NT2/D1 (cell line): Measurements from ENCODE around the gene TUBA4A.
A peak's percentile ranks its signal among the peaks of the same experiment; 100 is the strongest.

Experiments used
- DNase-seq: peaks from one replicate; pipeline ENCODE4 v3.0.0-alpha.2; 2011; ENCODE audit warnings: low read depth, low spot score
- H3K27me3 ChIP-seq: 2 replicates; pipeline ENCODE4 v1.6.0; 2011; ENCODE audit warnings: mild to moderate bottlenecking; ENCODE audit not compliant: insufficient read length, insufficient read depth
- H3K36me3 ChIP-seq: 2 replicates; pipeline ENCODE4 v1.6.1; 2011; ENCODE audit warnings: mild to moderate bottlenecking, low read length, mixed read lengths; ENCODE audit not compliant: insufficient read depth, insufficient read length
- H3K4me1 ChIP-seq: 2 replicates; pipeline ENCODE4 v1.5.1; 2011; ENCODE audit not compliant: insufficient read depth, insufficient read length
- H3K4me3 ChIP-seq: 2 replicates; pipeline ENCODE4 v1.5.1; 2011; ENCODE audit warnings: low read depth; ENCODE audit not compliant: insufficient read length
- H3K9ac ChIP-seq: 2 replicates; pipeline ENCODE4 v1.6.0; 2011; ENCODE audit warnings: low read depth; ENCODE audit not compliant: insufficient read length
- H3K9me3 ChIP-seq: 2 replicates; pipeline ENCODE4 v1.5.1; 2011; ENCODE audit warnings: mild to moderate bottlenecking, low read length; ENCODE audit not compliant: insufficient read depth
- SUZ12 ChIP-seq: IDR thresholded peaks from 2 replicates; pipeline ENCODE4 v1.6.1; 2011; ENCODE audit not compliant: insufficient read length, insufficient read depth; ENCODE audit errors: extremely low read depth
- YY1 ChIP-seq: IDR thresholded peaks from 2 replicates; pipeline ENCODE4 v1.6.1; 2011; ENCODE audit not compliant: insufficient read length, insufficient read depth
- ZNF274 ChIP-seq: IDR thresholded peaks from 2 replicates; pipeline ENCODE4 v1.6.1; 2011; ENCODE audit warnings: mild to moderate bottlenecking, low read depth, low read length

TUBA4A gene

DNA sequence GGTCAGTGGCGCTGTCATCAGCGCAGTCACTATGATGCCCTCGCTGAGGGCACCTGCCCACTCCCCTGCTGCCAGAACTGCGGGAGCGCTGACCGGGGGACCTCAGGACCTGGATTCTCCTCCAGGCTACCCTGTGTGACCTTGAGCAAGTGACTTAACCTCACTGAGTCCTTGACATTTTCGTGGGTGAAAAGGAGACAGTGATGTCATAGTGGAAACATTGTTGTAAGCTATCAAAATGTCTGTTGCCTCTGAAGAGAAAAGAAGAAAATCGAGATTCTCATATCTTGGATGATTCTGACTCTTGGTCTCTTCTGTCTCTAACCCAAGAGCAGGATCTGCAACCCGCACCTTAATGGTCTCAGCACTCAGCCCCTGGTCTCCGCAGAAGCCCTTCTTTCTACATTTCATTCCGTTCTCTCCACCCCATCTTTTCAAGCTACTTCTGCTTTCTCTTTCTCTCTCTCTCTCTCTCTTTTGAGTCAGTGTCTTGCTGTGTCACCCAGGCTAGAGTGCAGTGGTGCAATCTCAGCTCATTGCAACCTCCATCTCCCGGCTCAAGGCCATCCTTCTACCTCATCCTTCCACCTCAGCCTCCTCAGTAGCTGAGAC is 978 bp upstream of the TUBA4A start:
- Histone ChIP-seq H3K27me3 (peaks cover 57% of the 10 kb centered on the region), H3K36me3 (peaks cover 18% of the 10 kb centered on the region), H3K4me1 (peaks cover 17% of the 10 kb centered on the region), H3K9ac (no peak overlapping the region), H3K9me3 (no peaks in the 10 kb centered on the region), H3K4me3 (peak overlapping the region; percentile 53)
- DNase-seq: no peak
- TF ChIP-seq YY1 (no peak), SUZ12 (no peak), ZNF274 (no peak)

DNA sequence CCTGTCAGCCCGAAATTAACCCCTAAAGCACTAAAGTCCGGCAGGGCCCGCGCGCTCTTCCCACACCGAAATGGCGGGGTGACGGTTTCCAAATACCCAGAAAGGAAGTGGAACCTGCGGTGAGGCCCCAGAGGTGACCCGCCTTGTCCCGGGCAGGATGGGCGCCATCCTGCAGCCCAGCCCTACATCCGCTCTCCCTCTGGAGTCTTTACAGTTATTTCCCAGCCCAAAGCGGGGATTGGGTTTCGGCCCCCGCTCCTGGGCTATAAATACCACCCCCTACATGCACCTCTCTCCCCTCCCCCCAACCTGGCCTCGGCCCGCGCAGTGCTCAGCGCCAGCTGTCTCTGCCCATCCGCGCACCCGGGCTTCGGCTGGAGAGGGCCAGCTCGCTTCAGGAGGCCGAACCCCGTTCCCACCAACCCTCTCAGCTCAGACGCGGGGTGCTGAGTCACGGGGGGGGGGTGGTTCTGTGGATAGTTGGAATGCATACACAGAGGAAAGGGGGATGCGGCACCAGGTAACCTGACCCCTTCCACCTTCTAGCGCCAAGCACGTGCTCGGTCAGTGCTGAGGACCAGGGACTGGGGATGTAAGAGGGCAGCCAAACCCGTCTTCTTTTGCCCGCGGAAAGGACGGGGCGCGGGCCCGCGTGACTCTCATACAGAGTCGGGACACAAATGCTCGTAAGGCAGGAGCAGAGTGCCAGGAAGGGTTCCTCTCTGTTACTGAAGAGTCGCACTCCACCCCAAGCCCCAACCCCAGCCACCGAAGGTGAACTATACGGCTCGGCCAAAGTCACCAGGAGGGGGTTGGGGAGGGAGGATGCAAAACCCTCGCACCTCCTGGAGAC is 592 bp downstream of the TUBA4A start, which contains the start of gene TUBA4B:
TUBA4B (plus strand) TSS at position 344 of the 853 bp plus-strand sequence; CDS start at position 509, 165 bp downstream.
- H3K4me1 ChIP-seq: peaks cover 25% of the 10 kb centered on the region
- no peaks in the 10 kb centered on the region for H3K9me3 ChIP-seq
- peaks cover 34% of the 10 kb centered on the region for H3K36me3 ChIP-seq
- no peak for DNase-seq
- H3K27me3 ChIP-seq: peaks cover 55% of the 10 kb centered on the region
- no peak for TF ChIP-seq YY1
- TF ChIP-seq SUZ12: no peak
- TF ChIP-seq ZNF274: no peak
- H3K9ac ChIP-seq: peak within 1 kb of the TSS; percentile 72
- peak within 1 kb of the TSS; percentile 53 for H3K4me3 ChIP-seq

DNA sequence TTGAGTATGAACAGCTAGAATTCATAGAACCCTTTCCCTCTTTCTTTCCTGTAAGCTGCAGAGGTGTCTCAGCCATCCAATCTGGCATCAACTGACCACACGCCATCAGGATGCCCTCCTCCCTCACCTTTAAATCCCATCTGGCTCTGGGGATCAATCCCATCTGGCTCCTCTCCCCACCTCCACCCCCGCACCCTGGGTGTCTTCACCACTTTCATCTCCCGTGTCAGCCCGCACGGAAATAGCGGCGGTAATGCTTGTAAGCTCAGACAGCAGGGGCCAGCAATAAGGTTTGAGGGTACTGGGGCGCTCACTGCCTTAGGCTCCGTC is 1.2 kb downstream of the TUBA4A start:
- Histone ChIP-seq H3K9ac (peak overlapping the region; percentile 72), H3K36me3 (peaks cover 39% of the 10 kb centered on the region), H3K9me3 (no peaks in the 10 kb centered on the region), H3K4me3 (peak overlapping the region; percentile 53), H3K4me1 (peaks cover 25% of the 10 kb centered on the region), H3K27me3 (peaks cover 55% of the 10 kb centered on the region)
- TF ChIP-seq ZNF274 (no peak), SUZ12 (no peak), YY1 (no peak)
- DNase-seq: no peak

DNA sequence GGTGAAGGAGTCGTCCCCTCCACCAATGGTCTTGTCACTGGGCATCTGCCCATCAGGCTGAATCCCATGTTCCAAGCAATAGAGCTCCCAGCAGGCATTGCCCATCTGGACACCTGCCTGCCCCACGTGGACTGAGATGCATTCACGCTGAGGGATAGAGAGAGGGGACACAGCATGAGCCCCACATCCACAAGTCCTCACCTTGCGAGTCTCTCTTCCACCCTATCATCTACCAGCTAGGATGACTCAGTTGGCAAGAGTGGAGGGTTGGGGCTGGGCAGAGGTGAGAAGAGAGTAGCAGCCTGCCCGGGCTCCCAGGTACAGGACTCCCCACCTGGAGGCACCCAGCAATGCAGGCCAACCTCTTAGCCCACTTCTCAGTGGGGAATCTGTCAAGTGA is 1.6 kb downstream of the TUBA4A start:
- Histone ChIP-seq H3K27me3 (peaks cover 55% of the 10 kb centered on the region), H3K4me1 (peaks cover 25% of the 10 kb centered on the region), H3K9me3 (no peaks in the 10 kb centered on the region), H3K9ac (no peak overlapping the region), H3K4me3 (no peak overlapping the region), H3K36me3 (peaks cover 44% of the 10 kb centered on the region)
- no peak for DNase-seq
- TF ChIP-seq ZNF274: no peak
- TF ChIP-seq YY1: no peak
- no peak for TF ChIP-seq SUZ12

DNA sequence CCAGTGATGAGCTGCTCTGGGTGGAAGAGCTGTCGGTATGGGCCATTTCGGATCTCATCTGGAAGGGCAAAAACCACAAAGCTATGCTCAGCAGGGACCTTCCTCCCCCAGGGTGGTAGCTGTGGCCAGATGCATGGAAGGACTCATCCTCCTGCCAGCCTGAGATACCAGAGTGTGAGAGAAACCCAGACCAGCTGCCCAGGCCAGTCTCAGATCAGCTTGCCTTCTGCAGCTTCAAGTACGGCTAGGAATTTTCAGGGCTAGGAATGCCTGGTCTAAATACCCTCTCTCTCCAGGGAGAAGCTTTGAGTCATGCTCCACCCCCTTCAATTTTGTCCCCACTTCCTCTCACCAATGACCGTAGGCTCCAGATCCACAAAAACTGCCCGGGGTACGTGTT is 2.1 kb downstream of the TUBA4A start:
- H3K9ac ChIP-seq: no peak overlapping the region
- peaks cover 53% of the 10 kb centered on the region for H3K27me3 ChIP-seq
- H3K9me3 ChIP-seq: no peaks in the 10 kb centered on the region
- H3K4me1 ChIP-seq: peaks cover 25% of the 10 kb centered on the region
- H3K4me3 ChIP-seq: no peak overlapping the region
- DNase-seq: no peak
- TF ChIP-seq ZNF274 (no peak), SUZ12 (no peak)
- H3K36me3 ChIP-seq: peaks cover 48% of the 10 kb centered on the region

DNA sequence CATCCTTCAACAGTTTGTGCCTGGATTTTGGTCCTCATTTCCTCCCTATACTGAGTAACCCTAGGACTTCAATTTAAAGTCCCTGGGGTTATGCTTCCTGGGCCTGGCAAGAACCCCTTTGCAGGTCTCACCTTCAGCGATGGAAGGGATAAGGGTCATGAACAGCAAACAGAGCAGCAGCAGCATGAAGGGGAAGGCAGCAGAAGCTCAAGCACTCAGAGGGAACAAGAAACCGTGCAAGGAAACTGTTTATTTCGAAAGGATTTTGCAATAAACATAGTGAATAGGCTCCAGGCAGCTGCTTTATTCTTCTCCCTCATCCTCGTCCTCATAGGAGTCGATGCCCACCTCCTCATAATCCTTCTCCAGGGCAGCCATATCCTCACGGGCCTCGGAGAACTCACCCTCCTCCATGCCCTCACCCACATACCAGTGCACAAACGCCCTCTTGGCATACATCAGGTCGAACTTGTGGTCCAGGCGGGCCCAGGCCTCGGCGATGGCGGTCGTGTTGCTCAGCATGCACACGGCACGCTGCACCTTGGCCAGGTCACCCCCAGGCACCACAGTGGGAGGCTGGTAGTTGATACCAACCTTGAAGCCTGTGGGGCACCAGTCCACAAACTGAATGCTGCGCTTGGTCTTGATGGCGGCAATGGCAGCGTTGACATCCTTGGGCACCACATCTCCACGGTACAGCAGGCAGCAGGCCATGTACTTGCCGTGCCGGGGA is 3.5 kb downstream of the TUBA4A start:
- H3K4me3 ChIP-seq: peak overlapping the region; percentile 1

More for the DNA sequence above, 3.5 kb downstream of the TUBA4A start:
- TF ChIP-seq YY1 (no peak), SUZ12 (no peak), ZNF274 (no peak)
- H3K36me3 ChIP-seq: peaks cover 52% of the 10 kb centered on the region
- peaks cover 25% of the 10 kb centered on the region for H3K4me1 ChIP-seq
- no peak for DNase-seq
- no peaks in the 10 kb centered on the region for H3K9me3 ChIP-seq
- no peak overlapping the region for H3K9ac ChIP-seq
- peaks cover 38% of the 10 kb centered on the region for H3K27me3 ChIP-seq
